Stimulated activated naive CD4-positive, alpha-beta T cell (primary cell): ENCODE results near the gene TRIM45.
A peak's percentile ranks its signal among the peaks of the same experiment; 100 is the strongest.
"Not testable (repeated sequence)": the region's sequence is repeated elsewhere in the genome, so short reads cannot be mapped to it uniquely, and the experiment has no call there.

ENCODE experiments used
- DNase-seq, 6 experiments: peaks; one replicate each; lab custom pipeline; 2025; lab: John Stamatoyannopoulos, UW

Gene TRIM45

GRCh38 chr1:117135329-117135728 lies 13.8 kb upstream of the TRIM45 start:
- no peak for DNase-seq

DNA sequence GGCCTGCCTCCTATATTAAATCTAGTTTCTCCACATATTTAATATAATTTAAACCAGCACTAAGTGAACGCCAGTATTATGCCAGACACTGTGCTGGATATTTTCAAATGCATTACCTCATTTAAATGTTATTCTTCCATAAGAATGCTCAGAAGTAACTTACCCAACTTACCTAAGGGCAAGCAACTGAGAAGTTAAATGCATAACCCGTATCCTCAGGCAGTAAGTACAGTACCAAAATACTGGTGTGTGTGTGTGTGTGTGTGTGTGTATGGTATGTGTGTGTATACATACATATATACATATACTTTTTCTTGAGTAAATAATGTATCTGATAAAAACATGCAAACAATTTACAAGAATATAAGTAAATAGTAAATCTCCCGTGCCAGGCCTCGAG lies 9.0 kb upstream of the TRIM45 start:
- DNase-seq: no peak

DNA sequence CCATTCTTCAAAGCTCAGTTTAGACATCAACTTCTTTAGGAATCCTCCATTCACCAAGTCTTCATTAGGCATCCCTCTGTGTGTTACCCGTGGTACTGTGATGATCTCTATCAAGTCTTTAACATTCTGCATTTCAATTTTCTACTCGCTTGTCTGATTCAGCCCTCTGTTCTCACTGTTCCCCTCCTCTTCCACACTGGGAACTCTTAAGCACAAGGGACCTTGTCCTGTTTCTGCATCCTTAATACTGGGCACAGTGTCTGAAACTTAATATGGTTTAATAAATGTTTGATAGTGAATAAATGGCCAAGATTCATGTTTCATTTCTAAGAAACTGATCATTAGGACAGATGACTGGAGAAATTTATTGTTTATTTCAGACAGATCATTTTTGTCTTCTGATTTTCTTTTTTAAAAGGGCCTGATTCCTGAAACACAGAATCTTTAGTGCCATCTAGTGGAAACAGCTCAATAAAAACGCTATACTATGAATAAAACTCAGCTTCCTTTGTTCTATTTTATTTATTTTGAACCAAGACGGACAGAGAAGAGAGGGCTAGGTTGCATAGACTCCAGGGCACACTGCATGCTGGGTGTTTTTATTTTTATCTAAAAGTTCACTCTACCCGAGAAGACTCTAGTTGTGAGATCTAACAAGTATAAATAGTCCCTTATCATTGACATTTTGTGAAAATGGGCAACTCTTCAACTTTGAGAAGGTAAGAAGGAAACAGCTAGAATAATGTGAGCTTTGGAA lies 7.0 kb upstream of the TRIM45 start:
- peak in 2 of 6 experiments; percentile 37 to 45 for DNase-seq

- no peak for DNase-seq
These were observed 6.2 kb upstream of the TRIM45 start for GRCh38 chr1:117127795-117128194.

GRCh38 chr1:117124661-117125060 lies 3.1 kb upstream of the TRIM45 start:
- DNase-seq: no peak

DNA sequence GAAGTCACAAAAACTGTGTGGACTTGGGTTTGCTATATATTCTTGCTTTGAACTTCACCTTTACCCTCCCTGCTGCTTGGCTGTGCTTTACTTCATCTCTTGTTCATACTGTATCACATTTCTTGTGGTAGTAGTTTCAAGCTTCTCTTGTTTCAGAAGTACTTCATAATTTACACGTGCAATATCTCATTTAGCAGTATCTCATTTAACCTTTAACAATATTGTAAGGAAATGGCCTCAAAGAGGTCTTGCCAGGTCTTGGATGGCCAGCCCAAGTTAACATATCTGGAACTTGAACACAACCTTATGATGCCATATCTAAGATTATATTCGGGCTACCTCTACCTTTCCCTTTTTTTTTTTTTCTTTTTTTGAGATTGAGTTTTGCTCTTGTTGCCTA lies 1.7 kb upstream of the TRIM45 start:
- no peak for DNase-seq

- no peak for DNase-seq
These were observed 929 bp upstream of the TRIM45 start for GRCh38 chr1:117122330-117123025.

GRCh38 chr1:117120774-117121588 lies 568 bp downstream of the TRIM45 start:
- no peak for DNase-seq

- not testable (repeated sequence) for DNase-seq
These were observed 2.4 kb downstream of the TRIM45 start for GRCh38 chr1:117119144-117119543.

- no peak for DNase-seq
These were observed 3.4 kb downstream of the TRIM45 start for GRCh38 chr1:117118137-117118536.

DNA sequence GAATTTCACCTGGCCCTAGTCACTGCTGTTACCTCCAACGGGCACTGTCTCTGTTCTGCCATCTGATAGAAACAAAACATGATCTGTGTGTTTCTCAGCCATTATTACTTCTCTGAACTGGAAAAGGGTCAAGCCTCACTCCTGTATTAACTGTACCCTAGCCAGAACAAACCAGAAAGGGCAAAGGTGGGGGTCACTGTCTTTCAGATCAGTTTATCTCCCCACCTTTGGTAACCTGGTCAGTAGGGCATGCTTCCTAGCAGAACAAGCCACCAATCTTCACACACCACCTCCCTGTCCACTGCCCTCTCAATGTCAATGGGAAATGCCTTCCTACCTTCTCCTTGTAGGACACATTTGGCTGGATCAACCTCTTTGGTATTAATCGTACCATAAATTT lies 3.9 kb downstream of the TRIM45 start:
- DNase-seq: no peak

GRCh38 chr1:117116784-117117130 lies 4.8 kb downstream of the TRIM45 start:
- DNase-seq: no peak

GRCh38 chr1:117116090-117116783 lies 5.3 kb downstream of the TRIM45 start:
- DNase-seq: no peak

DNA sequence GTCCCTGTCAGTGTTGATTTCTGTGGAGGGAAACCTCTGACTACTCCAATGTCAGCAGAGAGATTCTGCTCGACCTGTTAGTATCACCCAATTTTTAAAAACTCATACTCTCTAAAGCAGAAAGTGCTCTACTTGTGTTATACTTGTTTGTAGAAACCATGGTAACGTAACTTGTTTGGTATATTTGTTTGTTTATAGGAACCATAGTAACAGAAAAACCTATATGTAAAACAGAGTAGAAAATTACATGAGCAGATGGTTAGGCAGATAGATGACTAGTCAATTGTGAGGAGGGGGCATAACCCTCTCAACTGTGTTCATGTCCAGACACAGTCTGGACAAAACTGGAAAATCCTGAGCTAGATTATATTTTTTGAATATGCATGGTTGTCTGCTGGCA lies 6.7 kb downstream of the TRIM45 start:
- DNase-seq: no peak

- no peak for DNase-seq
These were observed 8.3 kb downstream of the TRIM45 start for GRCh38 chr1:117113199-117113598.

GRCh38 chr1:117112047-117112717 lies 9.4 kb downstream of the TRIM45 start:
- DNase-seq: no peak

DNA sequence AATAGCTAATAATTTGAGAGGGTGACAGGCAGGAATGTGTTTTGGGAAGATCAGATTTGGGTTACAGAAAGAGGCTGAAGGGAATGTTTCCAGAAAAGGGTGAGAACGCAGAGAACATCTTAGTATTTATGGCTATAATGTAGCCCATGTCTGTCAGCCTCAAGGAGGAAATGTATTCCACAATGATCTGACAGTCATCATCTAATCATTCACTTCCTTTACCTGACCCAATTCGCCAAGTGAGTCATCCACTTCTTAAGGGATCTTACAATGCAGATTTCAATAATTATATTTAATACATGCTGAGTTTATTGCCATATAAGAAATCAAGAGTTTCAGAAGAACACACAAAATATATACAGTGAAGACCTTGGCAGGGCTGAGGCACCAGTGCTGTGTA lies 10.8 kb downstream of the TRIM45 start:
- no peak for DNase-seq

GRCh38 chr1:117107364-117107763 lies 14.2 kb downstream of the TRIM45 start:
- DNase-seq: no peak

DNA sequence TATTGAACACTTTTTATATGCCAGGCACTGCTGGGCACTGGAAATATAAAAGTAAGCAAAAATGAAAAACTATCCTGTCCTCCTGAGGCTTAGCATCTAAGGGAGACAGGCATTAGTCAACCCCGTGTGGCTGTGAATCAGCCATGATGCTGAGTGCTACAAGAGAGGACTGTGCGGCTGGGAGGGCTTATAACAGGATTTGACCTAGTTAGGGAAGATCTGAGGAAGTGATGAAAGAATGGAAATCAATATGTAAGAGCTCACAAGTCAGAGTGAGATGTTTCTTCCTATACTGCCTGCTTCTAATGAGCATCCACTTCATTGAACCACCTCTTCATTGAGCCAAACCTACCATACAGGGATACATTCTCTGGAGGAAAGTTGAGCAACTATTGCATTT lies 15.1 kb downstream of the TRIM45 start:
- no peak for DNase-seq

- no peak for DNase-seq
These were observed 15.8 kb downstream of the TRIM45 start for GRCh38 chr1:117105722-117106121.

- DNase-seq: no peak
These were observed 16.6 kb downstream of the TRIM45 start for GRCh38 chr1:117104986-117105385.

- not testable (repeated sequence) for DNase-seq
These were observed 19.7 kb downstream of the TRIM45 start for GRCh38 chr1:117101858-117102257.
